HCT116 (cell line): Measurements from ENCODE around the gene PXT1. TPM values are rescaled to one million over a fixed set of nuclear protein-coding genes. Genes with fewer than 3 reads are reported as not detected.
A peak's percentile ranks its signal among the peaks of the same experiment; 100 is the strongest.

Experiments used
- ATAC-seq: fragments of 200-7000 bp; cut with Tn5 transposase; 2 replicates; pipeline ENCODE4 v1.9.1; 2020; ENCODE audit warnings: mild to moderate bottlenecking, moderate library complexity
- BruUV-seq: library from RNA; stranded (reverse); fragments of 400-500 nt; replicated peaks from 2 replicates; lab custom pipeline; 2021; lab: Mats Ljungman, UMichigan
- CTCF ChIA-PET: fragments of 300-600 bp; sonication (Branson Sonifier 250); formaldehyde crosslinking; loops from one replicate; lab custom pipeline; 2021; ENCODE audit warnings: antibody characterized with exemption; lab: Charles Lee
- POLR2A ChIA-PET: fragments of 300-600, 350-600 bp; sonication (Branson Sonifier 250); formaldehyde crosslinking; loops from one replicate; lab custom pipeline; 2021; ENCODE audit warnings: antibody characterized with exemption; lab: Charles Lee
- RAD21 ChIA-PET, 2 experiments: fragments of 300-600 bp; sonication (Branson Sonifier 250); formaldehyde crosslinking; loops; one replicate each; lab custom pipeline; 2023; ENCODE audit warnings: low total read pairs in 2 of 2; ENCODE audit not compliant: uncharacterized antibody in 2 of 2, unreplicated experiment in 2 of 2, low non-redundant PET in 1 of 2; lab: Charles Lee
- DNase-seq: peaks from one replicate; pipeline ENCODE4 v3.0.0-alpha.2; 2010; ENCODE audit warnings: low read depth, low spot score
- H2AFZ ChIP-seq: fragments of 200-600 bp; shearing (Covaris generic), sonication (generic); 2 replicates; pipeline ENCODE4 v1.6.1; 2017; ENCODE audit warnings: low read depth, mixed run types, mixed read lengths, antibody characterized with exemption, low read length; ENCODE audit not compliant: poor library complexity, severe bottlenecking
- H3K27ac ChIP-seq: 2 replicates; pipeline ENCODE4 v1.5.1; 2012; ENCODE audit warnings: low read depth, low read length
- H3K27me3 ChIP-seq: fragments of 200-600 bp; sonication (generic); 2 replicates; pipeline ENCODE4 v1.6.1; 2016; ENCODE audit warnings: mixed run types, low read length, mixed read lengths; ENCODE audit not compliant: insufficient read depth
- H3K36me3 ChIP-seq, 2 experiments: fragments of 200-500 bp in 1 of 2; fragments of 200-600 bp in 1 of 2; sonication (Bioruptor generic) in 1 of 2; sonication (generic) in 1 of 2; 2 replicates each; pipeline versions ENCODE4 v1.5.1 to v1.6.1; 2014 to 2016; ENCODE audit warnings: low read length in 2 of 2, inconsistent platforms in 1 of 2, mixed read lengths in 1 of 2, mixed run types in 1 of 2; ENCODE audit not compliant: insufficient read depth in 2 of 2, control insufficient read depth in 1 of 2
- H3K4me1 ChIP-seq, 2 experiments: fragments of 200-600 bp in 1 of 2; sonication (generic) in 1 of 2; 2 replicates each; pipeline versions ENCODE4 v1.5.1 to v1.6.1; 2012 to 2017; ENCODE audit warnings: low read length in 2 of 2, inconsistent platforms in 1 of 2, mild to moderate bottlenecking in 1 of 2, mixed read lengths in 1 of 2, mixed run types in 1 of 2, moderate library complexity in 1 of 2; ENCODE audit not compliant: insufficient read depth in 2 of 2, control insufficient read depth in 1 of 2
- H3K4me2 ChIP-seq: fragments of 200-600 bp; sonication (generic); 2 replicates; pipeline ENCODE4 v1.6.1; 2017; ENCODE audit warnings: mixed run types, low read length, mixed read lengths
- H3K4me3 ChIP-seq, 2 experiments: fragments of 200-600 bp in 1 of 2; sonication (generic) in 1 of 2; replicated peaks in 1 of 2; 2 replicates each; pipeline ENCODE4 v1.5.1; 2011 to 2016; ENCODE audit warnings: low read length in 2 of 2, control low read depth in 1 of 2, low read depth in 1 of 2, mild to moderate bottlenecking in 1 of 2, mixed read lengths in 1 of 2, mixed run types in 1 of 2
- H3K79me2 ChIP-seq: fragments of 200-600 bp; sonication (generic); 2 replicates; pipeline ENCODE4 v1.6.1; 2017; ENCODE audit warnings: mild to moderate bottlenecking, mixed run types, low read length, moderate library complexity, mixed read lengths; ENCODE audit not compliant: insufficient read depth
- H3K9ac ChIP-seq: fragments of 200-600 bp; sonication (generic); 2 replicates; pipeline ENCODE4 v1.6.1; 2016; ENCODE audit warnings: low read length, mixed read lengths
- H3K9me2 ChIP-seq: fragments of 200-600 bp; sonication (generic), shearing (Covaris generic); 2 replicates; pipeline ENCODE4 v1.6.1; 2017; ENCODE audit warnings: mixed run types, mild to moderate bottlenecking, moderate library complexity; ENCODE audit not compliant: insufficient read depth
- H3K9me3 ChIP-seq, 2 experiments: fragments of 200-500 bp in 1 of 2; fragments of 200-600 bp in 1 of 2; sonication (Bioruptor generic) in 1 of 2; sonication (generic) in 1 of 2; 2 replicates each; pipeline ENCODE4 v1.6.1; 2014 to 2017; ENCODE audit warnings: low read length in 2 of 2, mixed read lengths in 2 of 2, inconsistent platforms in 1 of 2, low read depth in 1 of 2, mild to moderate bottlenecking in 1 of 2, mixed run types in 1 of 2, moderate library complexity in 1 of 2; ENCODE audit not compliant: control insufficient read depth in 1 of 2, insufficient read depth in 1 of 2
- H4K20me1 ChIP-seq: fragments of 200-600 bp; sonication (generic), shearing (Covaris generic); 2 replicates; pipeline ENCODE4 v1.6.1; 2017; ENCODE audit warnings: mixed run types, mild to moderate bottlenecking, moderate library complexity; ENCODE audit not compliant: insufficient read depth
- CTCF ChIP-seq, 3 experiments: fragments of 200-600 bp in 1 of 3; sonication (generic) in 1 of 3; IDR thresholded peaks in 2 of 3; conservative IDR thresholded peaks in 1 of 3; 2 replicates each; pipeline ENCODE4 v1.5.1; 2012 to 2017; ENCODE audit warnings: low read depth in 2 of 3, low read length in 2 of 3, antibody characterized with exemption in 1 of 3, borderline replicate concordance in 1 of 3, control low read depth in 1 of 3, mild to moderate bottlenecking in 1 of 3, mixed read lengths in 1 of 3, mixed run types in 1 of 3, moderate library complexity in 1 of 3; ENCODE audit not compliant: insufficient read depth in 1 of 3
- RAD21 ChIP-seq: IDR thresholded peaks from 2 replicates; pipeline ENCODE4 v1.6.1; 2012; ENCODE audit warnings: low read depth, mild to moderate bottlenecking
- ZBTB33 ChIP-seq: IDR thresholded peaks from 2 replicates; pipeline ENCODE4 v1.6.1; 2011; ENCODE audit warnings: mild to moderate bottlenecking, low read length, moderate library complexity; ENCODE audit not compliant: insufficient replicate concordance; ENCODE audit errors: extremely low read depth
- ZFX ChIP-seq: fragments of 450-650 bp; IDR thresholded peaks from 2 replicates; pipeline ENCODE4 v1.6.1; 2017
- intact Hi-C: fragments of 100-400 bp; cut with micrococcal nuclease; formaldehyde crosslinking; loops from 2 replicates; pipeline ENCODE4 v1.10.0; 2022
- total RNA-seq: library from RNA; stranded (reverse); gene quantifications from one replicate; pipeline ENCODE4 v1.2.1, GENCODE V29; 2021; ENCODE audit not compliant: unreplicated experiment

PXT1 gene
- total RNA-seq, 1 experiment from 2014 or later = 0.17 TPM

GRCh38 chr6:36443471-36444428 lies 1.1 kb upstream of the PXT1 start:
- Histone ChIP-seq H4K20me1 (no peaks in the 10 kb centered on the region), H3K4me3 (peak overlapping the region; percentile 76 to 84), H2AFZ (no peak overlapping the region), H3K9me3 (no peaks in the 10 kb centered on the region), H3K27ac (peak overlapping the region; percentile 96), H3K4me1 (peaks cover 19 to 32% of the 10 kb centered on the region in 2 experiments), H3K27me3 (no peaks in the 10 kb centered on the region), H3K36me3 (no peaks in the 10 kb centered on the region; a peak in 1 of 4 replicates), H3K4me2 (peak overlapping the region; percentile 87), H3K9ac (peak overlapping the region; percentile 80)
- ChIA-PET POLR2A (interaction anchor here (1.4 kb wide), 1 partner anchor 21 kb away, joined by 5 read pairs; no protein-coding TSS in a partner anchor), RAD21 (no interaction called here)
- intact Hi-C loops = loop anchor here (5.0 kb wide), 1 partner anchor 149 kb away; the partner anchor contains the start of gene SRSF3
- peak; percentile 48 for ATAC-seq
- BruUV-seq = TSS peak; percentile 58
- DNase-seq = peak; percentile 32
- no peak for TF ChIP-seq ZFX
- no peak for TF ChIP-seq ZBTB33
- TF ChIP-seq RAD21 = peak; percentile 35; the same call in 1 of the 2 replicates
- TF ChIP-seq CTCF (IDR thresholded peaks at IDR 0.05 in 2 of 3, conservative IDR thresholded peaks at IDR 0.05 in 1 of 3; ENCODE audit: borderline replicate concordance in 1 of 3, insufficient read depth in 1 of 3, low read depth in 2 of 3, low read length in 2 of 3) = peak; percentile 8 to 47 (median 36); a peak in 4 of 6 replicates
- TF ChIP-seq, all 23 proteins: peak for 2
- Histone ChIP-seq H3K79me2 (peaks cover 57% of the 10 kb centered on the region), H3K9me2 (no peaks in the 10 kb centered on the region)
- CTCF ChIA-PET = no interaction called here
